Chondrocyte (in vitro differentiated cells): ENCODE measurements around the gene BCL2L1. TPM values are rescaled to one million over a fixed set of nuclear protein-coding genes. Genes with fewer than 3 reads are reported as not detected.

Experiments used
- DNase-seq: peaks from one replicate; pipeline ENCODE4 v3.0.0; 2021; ENCODE audit warnings: mixed read lengths, low spot score
- H3K27ac Mint-ChIP-seq: one replicate; pipeline ENCODE4 v1.8.0; 2021; ENCODE audit warnings: mild to moderate bottlenecking, moderate library complexity, mixed read lengths; ENCODE audit not compliant: unreplicated experiment
- H3K27me3 Mint-ChIP-seq: 2 replicates; pipeline ENCODE4 v1.8.0; 2021; ENCODE audit warnings: low read depth, mixed read lengths
- H3K36me3 Mint-ChIP-seq: 2 replicates; pipeline ENCODE4 v1.8.0; 2021; ENCODE audit warnings: low read depth, mixed read lengths
- H3K4me1 Mint-ChIP-seq: 2 replicates; pipeline ENCODE4 v1.8.0; 2021; ENCODE audit warnings: low read depth, mild to moderate bottlenecking, mixed read lengths
- H3K4me3 Mint-ChIP-seq: one replicate; pipeline ENCODE4 v1.8.0; 2021; ENCODE audit warnings: mild to moderate bottlenecking, moderate library complexity, mixed read lengths; ENCODE audit not compliant: unreplicated experiment
- H3K9me3 Mint-ChIP-seq: 2 replicates; pipeline ENCODE4 v1.8.0; 2021; ENCODE audit warnings: low read depth, mixed read lengths
- total RNA-seq: library from RNA; stranded (reverse); gene quantifications from 3 replicates; pipeline ENCODE4 v1.2.1, GENCODE V29; 2021
- TF ChIP-seq, protein P1 (sequence below): fragments of 200-600 bp; sonication (generic); IDR thresholded peaks from 2 replicates; pipeline ENCODE4 v1.5.0; 2021; ENCODE audit warnings: antibody characterized with exemption, mild to moderate bottlenecking, moderate library complexity

BCL2L1 gene
- total RNA-seq, 1 donor from 2014 or later: 90.7 TPM

- TF ChIP-seq, protein P1, sequence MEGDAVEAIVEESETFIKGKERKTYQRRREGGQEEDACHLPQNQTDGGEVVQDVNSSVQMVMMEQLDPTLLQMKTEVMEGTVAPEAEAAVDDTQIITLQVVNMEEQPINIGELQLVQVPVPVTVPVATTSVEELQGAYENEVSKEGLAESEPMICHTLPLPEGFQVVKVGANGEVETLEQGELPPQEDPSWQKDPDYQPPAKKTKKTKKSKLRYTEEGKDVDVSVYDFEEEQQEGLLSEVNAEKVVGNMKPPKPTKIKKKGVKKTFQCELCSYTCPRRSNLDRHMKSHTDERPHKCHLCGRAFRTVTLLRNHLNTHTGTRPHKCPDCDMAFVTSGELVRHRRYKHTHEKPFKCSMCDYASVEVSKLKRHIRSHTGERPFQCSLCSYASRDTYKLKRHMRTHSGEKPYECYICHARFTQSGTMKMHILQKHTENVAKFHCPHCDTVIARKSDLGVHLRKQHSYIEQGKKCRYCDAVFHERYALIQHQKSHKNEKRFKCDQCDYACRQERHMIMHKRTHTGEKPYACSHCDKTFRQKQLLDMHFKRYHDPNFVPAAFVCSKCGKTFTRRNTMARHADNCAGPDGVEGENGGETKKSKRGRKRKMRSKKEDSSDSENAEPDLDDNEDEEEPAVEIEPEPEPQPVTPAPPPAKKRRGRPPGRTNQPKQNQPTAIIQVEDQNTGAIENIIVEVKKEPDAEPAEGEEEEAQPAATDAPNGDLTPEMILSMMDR: no peak
- Mint-ChIP-seq H3K4me3 (no peak overlapping the region), H3K4me1 (peaks cover 37% of the 10 kb centered on the region), H3K9me3 (no peaks in the 10 kb centered on the region), H3K27me3 (no peaks in the 10 kb centered on the region), H3K27ac (peak overlapping the region; percentile 37), H3K36me3 (peaks cover 37% of the 10 kb centered on the region)
- DNase-seq: no peak
Measured at GRCh38 chr20:31681769-31682168, 40.9 kb downstream of the BCL2L1 start.

DNA sequence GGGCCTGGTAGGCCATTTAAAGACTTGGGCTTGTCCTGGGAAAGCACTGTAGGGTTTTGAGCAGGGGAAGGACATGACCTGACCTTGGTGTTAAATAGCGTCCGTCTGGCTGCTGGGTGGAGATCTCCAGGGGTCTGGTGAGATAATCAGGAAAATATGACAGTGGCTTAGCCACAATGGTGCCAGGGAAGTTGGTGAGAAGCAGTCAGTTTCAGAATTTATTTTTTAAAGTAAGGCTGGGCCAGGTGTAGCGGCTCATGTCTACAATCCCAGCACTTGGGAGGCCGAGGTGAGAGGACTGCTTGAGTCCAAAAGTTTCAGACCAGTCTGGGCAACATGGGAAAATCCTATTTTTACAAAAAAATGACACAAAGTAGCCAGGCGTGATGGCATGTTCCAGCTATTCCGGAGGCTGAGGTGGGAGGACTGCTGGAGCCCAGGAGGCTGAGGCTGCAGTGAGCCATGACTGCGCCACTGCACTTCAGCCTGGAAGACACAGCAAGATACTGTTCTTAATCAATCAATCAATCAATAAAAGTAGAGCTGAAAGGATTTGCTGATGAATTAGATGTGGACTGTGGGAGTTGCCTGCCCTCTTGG lies 41.4 kb downstream of the BCL2L1 start:
- Mint-ChIP-seq H3K4me3 (no peak overlapping the region), H3K4me1 (peaks cover 42% of the 10 kb centered on the region), H3K27me3 (no peaks in the 10 kb centered on the region), H3K36me3 (peaks cover 37% of the 10 kb centered on the region), H3K27ac (peak overlapping the region; percentile 37), H3K9me3 (no peaks in the 10 kb centered on the region)
- DNase-seq: no peak
- TF ChIP-seq, protein P1: no peak

DNA sequence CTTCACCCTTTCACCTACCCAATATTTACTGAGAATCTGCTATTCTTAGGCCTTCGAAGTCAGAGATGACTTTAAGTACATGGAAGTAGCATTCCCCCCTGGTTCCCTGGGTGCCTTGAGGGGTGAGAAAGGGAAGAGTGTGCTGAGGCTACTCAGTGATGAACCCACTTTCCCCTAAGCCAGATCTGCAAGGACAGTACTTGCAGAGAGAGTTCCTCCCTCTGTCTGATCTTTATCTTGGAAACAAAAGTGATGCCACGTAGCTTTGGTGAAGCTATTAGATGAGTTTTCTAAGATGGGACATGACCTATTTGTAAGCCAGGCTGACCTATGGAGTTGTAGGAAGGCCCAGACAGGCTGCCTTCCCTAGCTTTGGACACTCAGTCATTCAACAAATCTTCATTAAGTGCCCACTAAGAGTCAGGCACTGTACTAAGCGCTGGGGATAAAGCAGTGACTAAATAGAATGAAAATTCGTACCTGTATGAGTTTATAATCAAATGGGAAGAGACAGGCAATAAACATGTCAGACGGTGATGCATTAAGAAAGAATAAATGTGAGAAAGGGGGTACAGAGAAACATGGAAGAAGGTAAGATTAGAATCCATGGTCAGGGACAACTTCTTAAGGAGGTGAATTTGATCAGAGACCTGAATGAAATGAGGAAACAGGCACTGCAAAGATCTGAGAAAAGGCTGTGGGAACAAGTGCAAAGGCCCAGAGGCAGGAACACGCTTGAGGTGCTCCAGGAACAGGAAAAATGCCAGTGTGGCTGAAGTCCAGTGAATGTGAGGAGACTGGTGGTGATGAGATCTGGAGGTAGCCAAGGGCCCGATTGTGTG lies 42.2 kb downstream of the BCL2L1 start:
- Mint-ChIP-seq H3K4me3 (no peak overlapping the region), H3K36me3 (peaks cover 35% of the 10 kb centered on the region), H3K27me3 (no peaks in the 10 kb centered on the region), H3K9me3 (no peaks in the 10 kb centered on the region), H3K4me1 (peaks cover 49% of the 10 kb centered on the region), H3K27ac (peak overlapping the region; percentile 37)
- no peak for DNase-seq
- TF ChIP-seq, protein P1: no peak

- Mint-ChIP-seq H3K4me1 (peaks cover 58% of the 10 kb centered on the region), H3K36me3 (peaks cover 39% of the 10 kb centered on the region), H3K27me3 (no peaks in the 10 kb centered on the region), H3K4me3 (no peak overlapping the region), H3K9me3 (no peaks in the 10 kb centered on the region), H3K27ac (peak overlapping the region; percentile 59)
- no peak for DNase-seq
- TF ChIP-seq, protein P1: no peak
Measured at GRCh38 chr20:31679357-31680285, 43.0 kb downstream of the BCL2L1 start.
